ENCODE measurements around the gene OR1I1.

Gene OR1I1

DNA sequence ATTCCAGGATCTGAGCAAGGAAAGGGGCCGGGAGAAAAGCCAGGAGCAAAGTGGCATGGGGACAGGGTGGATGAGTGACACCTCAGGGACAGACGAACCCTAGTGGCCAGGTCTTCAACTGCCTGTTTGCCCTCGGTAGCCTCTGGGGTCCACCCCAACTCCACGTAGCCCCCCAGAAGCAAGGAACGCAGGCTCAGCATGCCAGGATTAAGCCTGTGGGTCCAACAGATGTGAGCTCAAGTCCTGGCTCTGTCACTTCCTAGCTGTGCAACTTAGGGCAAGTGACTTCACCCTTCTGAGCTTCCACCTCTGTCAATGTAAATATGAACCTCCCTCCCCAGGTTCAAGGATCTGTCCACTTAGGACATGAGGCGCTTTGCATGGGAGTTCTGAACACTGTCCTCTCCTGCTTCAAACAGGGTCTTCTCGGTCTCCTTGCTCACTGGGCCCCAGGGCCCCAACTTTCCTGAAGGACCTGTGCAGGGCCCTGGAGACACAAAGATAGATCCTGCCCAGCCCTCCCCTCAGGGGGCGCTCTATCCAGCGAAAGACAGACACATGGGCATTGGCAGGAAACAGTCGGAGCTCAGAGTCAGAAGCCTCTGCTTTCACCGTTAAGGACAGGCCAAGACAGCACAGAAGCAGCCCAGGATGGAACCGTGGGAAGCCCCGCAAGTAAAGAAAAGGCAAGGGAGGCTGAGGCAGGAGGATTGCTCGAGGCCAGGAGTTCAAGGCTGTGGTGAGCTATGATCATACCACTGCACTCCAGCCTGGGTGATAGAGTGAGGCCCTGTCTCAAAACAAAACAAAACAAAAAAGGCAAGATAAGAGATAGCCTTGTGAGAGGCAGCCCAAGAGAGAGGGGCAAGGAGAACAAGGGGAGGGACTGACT is 38.4 kb downstream of the OR1I1 start:
- DNase-seq, result no peak

DNA sequence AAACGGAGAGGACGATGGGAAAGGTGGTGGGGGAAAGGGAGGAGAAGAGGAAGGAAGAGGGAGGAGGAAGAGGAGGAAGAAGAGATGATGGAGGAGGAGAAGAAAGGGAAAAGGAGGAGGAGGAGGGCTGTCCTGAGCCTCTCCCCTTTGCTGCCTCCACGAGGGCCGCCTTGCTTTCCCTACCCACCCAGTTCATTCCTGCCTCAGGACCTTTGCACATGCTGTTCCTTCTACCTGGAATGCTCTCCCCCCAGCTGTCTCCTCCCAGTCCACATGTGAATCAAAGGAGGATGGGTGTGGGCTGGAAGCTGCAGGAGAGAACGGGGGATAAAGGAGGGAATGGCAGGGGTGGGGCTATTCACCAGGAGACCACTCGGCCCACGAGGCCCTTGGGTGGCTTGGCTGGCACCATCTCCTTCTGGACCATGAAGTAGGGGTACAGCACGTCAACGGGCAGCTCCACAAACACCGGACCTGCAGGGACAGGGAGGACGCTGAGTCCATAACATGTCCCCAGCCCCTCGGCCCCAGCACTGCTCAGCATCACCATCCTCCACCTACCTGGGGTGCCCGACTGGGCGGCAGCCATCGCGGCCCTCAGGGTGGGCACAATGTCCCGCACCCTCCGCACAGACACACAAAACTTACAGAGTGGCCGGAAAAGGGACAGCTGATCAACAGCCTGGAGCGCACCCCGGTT is 40.5 kb downstream of the OR1I1 start:
- no peak for DNase-seq

DNA sequence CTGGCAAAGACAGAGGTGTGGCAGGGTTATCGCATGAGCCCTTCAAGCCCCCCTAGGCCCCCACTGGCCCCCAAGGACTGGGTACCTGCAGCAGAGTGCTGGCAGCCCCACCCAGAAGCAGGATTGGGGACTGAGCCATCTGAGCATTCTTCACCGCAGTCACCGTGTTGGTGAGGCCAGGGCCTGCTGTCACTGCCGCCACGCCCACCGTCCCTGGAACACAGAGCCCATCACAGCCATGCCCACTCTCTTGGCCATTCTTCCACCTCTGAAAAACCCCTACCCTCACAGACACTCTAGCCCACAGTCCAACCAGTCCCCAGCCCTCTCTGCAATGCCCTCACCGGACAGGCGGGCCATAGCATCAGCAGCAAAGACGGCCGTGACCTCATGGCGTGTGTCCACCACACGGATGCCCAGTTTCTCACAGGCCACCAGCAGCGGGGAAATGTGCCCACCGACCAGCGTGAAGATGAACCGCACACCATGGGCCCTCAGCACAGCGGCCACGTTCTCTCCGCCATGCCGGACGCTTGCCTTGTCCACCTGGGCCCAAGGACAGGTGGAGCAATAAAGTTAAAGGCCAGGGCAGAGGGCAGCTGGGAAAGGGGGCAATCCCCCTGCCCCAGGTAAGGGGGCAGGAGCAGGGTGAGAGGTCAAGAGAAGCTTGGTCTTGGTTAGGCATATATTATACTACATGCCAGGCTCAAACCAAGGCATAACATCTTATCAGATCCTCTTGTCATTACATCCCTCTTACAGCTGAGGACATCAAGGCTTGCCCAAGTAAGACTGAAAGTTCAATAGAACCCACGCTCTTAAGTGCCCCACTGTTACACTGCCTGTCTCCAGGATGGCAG is 41.2 kb downstream of the OR1I1 start:
- DNase-seq, result no peak

DNA sequence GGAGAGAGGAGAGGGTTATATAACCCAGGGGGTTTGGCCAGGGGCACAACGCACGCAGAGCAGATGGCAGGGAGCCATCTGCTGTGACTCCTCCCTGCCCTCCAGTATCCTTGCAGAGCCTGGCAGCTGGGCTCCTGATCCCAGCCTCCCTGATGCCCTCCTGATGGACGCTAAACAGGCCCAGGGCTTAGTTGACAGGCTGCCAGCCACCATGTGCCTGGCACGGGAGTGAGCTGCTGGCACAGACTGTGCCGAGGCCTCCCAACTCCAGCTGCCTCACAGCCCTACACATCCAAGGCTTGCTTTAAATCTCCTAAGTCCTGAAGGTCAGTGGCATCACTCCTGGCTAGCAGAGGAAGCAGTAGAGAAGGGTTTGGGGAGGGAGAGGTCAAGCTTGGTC is 41.9 kb downstream of the OR1I1 start:
- DNase-seq, result no peak

DNA sequence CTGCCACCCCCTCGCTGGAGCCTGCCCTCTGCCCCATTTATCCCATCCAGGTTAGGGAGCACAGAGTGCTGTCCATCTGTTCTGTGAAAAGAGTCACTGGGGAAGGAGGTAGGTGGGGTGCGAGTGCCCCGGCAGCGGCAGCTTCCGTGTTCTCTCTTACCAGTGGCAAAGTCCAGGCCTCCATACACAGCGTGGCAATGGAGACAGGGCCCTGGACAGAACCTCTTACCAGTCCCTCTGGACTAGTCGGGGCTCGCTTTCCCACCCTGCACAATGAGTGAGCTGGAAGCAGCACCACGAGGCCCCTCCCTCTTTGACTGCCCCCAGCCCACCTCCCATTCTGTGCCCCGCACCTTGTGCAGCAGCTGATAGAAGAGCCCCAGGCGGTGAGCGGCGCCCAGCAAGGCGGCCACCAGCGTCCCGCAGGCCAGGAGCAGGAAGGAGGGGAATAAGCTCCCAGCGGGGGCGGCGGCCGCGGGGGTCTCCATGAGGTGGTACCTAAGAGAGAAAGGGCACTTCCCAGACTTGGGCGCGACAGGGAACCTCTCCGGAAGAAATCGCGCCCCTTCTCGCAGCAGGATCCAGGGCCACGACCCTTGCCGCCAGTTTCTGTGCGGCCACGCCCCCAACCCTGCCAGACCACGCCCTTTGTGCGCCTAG is 42.7 kb downstream of the OR1I1 start:
- DNase-seq, result no peak

DNA sequence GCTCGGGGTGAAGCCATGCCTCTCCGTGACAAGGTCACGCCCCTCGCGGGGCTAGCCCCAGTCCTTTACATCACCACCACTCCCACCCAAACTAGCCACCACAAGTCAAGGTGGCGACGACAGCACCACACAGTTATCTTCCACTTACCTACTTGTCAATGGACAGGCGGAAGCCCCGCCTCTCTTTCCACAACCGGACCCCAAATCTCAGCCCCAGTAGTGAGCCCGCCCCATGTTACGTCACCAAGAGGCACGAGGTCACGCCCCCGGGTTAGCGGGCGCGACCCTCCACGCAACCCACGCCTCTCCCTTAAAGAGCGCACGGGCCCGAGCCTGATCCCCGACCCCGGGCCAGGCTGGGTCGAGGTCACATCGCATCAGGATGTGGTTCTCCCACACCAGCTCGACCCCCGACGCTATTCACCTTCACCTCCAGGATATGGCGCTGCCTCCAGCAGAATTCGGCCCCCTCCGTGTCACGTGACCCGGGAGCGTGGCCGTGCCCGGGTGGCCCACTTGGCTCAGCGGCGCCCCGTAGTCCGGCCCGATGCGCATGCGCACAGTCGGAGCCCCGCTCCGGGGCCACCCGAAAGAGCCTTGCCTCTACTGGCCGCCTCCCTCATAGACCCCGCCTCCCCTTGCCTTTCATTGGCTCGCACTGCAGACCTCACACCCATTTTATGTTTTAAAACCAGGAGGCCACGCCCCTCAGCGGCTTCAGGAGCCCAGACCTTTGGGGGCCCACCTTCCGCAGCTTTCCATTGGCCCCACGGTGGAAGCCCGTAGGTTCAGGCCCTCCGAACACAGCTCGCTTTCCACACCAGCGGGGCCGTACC is 43.4 kb downstream of the OR1I1 start:
- peak; percentile 86 for DNase-seq

DNA sequence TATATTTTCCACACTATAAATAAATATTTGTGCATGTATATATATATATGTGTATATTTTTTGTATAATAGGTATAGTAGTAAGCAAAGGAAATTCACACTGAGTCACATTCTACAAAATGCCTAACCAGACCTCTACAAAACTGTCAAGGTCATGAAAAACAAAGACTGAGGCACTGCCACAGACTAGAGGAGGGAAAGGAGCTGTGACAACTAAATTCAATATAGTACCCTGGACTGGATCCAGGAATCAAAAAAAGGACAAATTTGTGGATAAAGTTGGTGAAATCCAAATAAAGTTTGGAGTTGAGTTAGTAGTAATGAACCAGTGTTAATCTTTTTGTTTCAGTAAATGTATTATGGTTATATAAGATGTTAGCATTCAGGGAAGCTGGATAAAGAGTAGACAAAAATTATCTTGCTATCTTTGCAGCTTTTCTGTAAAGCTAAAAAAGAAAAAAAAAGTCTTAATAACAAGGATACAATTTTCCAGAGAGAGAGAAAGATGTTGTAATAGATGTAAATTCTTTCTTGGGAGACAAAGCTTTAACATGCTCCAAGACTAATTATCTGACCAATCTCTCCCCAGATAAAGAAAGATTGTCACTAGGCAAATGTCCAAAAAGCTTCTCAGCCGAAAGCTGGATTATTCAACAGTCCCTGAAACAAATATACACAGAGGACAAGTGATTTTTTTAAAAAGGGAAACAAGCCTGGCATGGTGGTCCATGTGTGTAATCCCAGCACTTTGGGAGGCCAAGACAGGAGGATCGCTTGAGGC is 44.3 kb downstream of the OR1I1 start:
- DNase-seq, result no peak

DNA sequence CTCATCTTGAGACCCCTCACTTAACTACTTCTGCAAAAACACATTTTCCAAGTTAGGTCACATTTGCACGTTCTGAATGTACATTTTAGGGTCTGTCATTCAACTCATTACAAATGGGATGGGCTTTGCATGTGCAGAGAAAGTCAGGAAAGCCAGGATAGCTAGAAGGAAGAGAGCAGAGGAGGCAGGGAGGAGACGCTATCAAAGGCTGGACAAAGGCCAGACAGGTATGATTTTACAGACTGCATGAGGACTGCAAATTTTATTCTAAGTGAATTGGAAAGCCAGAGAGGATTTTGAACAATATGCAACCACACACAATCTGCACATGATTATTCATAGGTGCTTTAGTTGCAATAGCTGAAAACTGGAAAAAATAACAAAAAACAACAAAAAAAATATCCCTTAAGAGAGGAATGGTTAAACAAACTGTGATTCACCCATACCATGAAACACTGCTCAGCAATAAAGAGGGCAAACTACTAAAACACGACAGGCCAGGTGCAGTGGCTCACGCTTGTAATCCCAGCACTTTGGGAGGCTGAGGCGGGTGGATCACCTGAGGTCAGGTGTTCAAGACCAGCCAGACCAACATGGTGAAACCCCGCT is 46.3 kb downstream of the OR1I1 start:
- DNase-seq, result no peak

DNA sequence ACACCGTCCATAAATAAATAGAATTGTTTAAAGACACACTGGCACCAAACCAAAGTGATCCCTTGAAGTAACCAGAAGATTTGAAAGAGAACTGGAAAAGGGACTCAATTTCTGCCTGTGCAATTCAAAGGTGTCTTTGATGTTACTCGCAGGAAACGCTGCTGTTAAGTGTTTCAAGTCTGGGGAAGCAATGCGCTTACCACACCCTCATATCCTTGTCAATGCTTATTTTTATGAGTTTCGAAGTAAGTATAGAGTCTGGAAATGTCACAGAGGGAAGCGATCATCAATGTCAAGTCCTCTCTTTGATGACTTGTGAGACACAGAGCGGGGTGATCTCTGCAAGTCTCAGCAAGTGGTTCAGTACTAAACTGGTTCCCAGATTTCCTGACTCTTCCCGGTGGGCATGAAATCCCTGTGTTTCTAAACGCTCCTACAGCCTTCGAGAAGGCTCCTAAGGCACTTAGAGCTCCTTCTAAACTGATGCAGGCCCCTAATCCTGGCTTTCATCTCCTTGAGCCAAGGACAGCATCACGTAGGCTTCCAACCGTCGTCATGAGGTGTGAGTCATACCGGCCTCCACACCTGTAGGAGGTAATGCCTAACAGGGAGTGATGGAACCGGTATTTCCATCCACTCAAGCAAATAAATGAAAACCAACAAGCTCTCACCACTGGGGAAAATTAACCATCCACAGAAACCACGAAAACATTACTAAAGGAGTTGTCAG is 48.0 kb downstream of the OR1I1 start:
- DNase-seq, result no peak

DNA sequence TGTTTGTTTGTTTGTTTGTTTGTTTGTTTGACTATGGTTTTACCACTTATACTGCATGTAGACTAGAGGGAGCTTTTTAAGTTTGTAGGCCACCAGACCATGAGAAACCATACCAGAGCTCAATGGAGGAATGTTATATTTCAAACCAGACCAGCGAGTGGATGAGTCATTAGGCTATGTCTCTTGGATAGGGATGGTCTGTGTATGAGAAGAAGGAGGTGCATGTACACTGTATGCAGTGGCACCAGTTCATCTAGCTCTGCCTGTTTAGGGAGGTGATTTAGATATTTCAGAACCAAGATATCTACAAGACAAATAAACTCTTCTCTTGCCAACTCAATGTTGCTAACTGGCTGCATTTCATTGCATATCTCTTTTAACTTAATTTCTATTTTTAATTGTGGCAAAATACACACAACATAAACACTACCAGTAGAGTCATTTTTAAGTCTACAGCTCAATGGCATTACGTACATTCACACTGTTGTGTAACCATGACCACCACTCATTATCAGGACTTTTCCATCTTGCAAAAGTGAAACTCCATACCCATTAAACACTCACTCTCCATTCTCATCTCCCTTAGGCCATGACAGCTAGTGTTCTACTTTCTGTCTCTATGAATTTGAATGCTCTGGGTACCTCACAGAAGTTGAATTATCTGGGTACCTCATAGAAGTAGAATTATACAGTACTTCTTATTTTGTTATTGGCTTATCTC is 54.4 kb downstream of the OR1I1 start:
- no peak for DNase-seq

DNA sequence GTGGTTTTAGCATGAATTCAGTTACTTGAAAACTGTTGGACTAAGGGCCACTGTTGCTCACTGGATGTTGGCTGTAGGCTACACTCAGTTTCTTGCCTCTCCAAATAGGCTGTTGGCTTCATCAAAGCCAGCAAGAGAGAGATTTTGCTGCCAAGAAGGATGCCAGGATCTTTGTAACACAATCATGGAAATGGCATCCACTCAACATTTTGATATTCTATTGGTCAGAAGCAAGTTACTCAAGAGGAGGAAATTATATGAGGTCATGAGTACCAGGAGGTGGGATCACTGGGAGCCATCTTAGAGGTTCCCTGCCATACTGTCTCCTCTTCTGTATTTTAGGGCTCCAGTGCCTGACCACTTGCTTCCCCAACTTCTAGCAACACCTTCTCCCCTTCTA is 55.8 kb downstream of the OR1I1 start:
- DNase-seq, result no peak

DNA sequence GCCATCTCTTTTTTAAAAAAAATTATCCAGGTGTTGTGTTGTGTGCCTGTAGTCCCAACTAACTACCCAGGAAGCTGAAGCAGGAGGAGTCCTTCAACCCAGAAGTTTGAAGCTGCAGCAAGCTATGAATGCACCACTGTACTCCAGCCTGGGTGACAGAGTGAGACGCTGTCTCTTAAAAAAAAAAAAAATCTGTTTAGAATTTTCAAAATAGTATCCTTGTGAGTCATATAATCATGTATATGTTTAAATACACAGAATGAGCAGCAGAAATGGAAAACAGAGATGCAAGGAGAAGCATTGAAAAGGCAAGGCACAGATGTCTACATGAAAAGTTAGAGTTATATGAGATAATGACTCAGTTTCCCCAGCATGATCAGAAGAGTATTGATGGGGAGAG is 56.4 kb downstream of the OR1I1 start:
- DNase-seq, result no peak

DNA sequence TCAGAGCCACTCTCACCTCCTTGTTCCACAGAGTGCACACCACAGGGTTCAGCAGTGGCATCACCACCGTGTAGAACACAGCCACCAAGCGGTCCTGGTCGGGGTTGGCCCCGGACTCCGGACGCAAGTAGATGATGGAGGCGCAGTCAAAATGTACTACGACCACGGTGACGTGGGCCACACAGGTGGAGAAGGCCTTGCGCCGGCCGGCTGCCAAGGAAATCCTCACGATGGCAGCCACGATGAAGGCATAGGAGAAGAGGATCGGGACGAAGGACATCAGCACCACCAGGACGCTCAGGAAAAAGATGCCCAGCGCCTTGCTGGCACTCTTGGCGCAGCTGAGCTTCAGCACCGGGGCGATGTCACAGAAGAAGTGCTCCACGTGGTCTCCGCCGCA is 59.1 kb downstream of the OR1I1 start:
- no peak for DNase-seq

DNA sequence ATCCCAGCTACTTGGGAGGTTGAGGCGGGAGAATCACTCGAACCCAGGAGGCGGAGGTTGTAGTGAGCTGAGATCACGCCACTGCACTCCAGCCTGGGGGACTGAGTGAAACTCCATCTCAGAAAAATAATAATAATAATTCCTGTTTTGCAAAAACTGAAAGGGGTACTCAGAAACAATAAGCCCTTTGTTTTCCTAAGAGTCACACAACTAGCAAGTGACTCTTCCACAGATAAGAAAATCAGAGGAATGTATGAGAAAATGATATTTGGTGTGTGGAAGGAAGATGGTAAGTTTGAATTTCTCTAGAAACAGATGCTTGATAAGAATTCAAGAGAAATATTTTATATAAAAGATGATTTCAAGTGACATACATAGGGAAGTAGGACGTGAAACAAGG is 60.3 kb downstream of the OR1I1 start:
- no peak for DNase-seq

Data from cortex of kidney (tissue), 1 donor.